OCI-LY7 (cell line): ENCODE data around the gene ERN2. TPM values are rescaled to one million over a fixed set of nuclear protein-coding genes. Genes with fewer than 3 reads are reported as not detected.

Experiments
- BruUV-seq: library from RNA; stranded (reverse); fragments of 400-500 nt; replicated peaks from 2 replicates; lab custom pipeline; 2021; lab: Mats Ljungman, UMichigan
- CTCF ChIA-PET: fragments of 300-600 bp; sonication (Branson Sonifier 250); formaldehyde crosslinking; loops from one replicate; lab custom pipeline; 2022; ENCODE audit warnings: antibody characterized with exemption; ENCODE audit not compliant: unreplicated experiment; lab: Charles Lee
- POLR2A ChIA-PET: fragments of 300-600 bp; sonication (Branson Sonifier 250); formaldehyde crosslinking; loops from one replicate; lab custom pipeline; 2022; ENCODE audit warnings: antibody characterized with exemption; lab: Charles Lee
- DNase-seq: peaks from one replicate; pipeline ENCODE4 v3.0.0-alpha.2; 2015; ENCODE audit warnings: low spot score
- H2AFZ ChIP-seq: fragments of 200-600 bp; sonication (generic), shearing (Covaris generic); 2 replicates; pipeline ENCODE4 v1.6.1; 2014; ENCODE audit warnings: mild to moderate bottlenecking, antibody characterized with exemption, low read length, moderate library complexity
- H3K27ac ChIP-seq: fragments of 200-600 bp; sonication (generic); 2 replicates; pipeline ENCODE4 v1.5.1; 2014; ENCODE audit warnings: mixed run types, low read depth, mild to moderate bottlenecking, moderate library complexity, low read length, inconsistent platforms; ENCODE audit not compliant: poor library complexity, severe bottlenecking
- H3K36me3 ChIP-seq: fragments of 200-600 bp; sonication (generic); 2 replicates; pipeline ENCODE4 v1.6.1; 2014; ENCODE audit warnings: mild to moderate bottlenecking, antibody characterized with exemption, low read length, moderate library complexity, mixed read lengths; ENCODE audit not compliant: insufficient read depth
- H3K4me1 ChIP-seq: fragments of 200-600 bp; sonication (generic); 2 replicates; pipeline ENCODE4 v1.5.1; 2014; ENCODE audit warnings: mild to moderate bottlenecking, low read length; ENCODE audit not compliant: insufficient read depth, poor library complexity, severe bottlenecking
- H3K4me2 ChIP-seq: fragments of 200-600 bp; sonication (generic); 2 replicates; pipeline ENCODE4 v1.6.1; 2014; ENCODE audit warnings: mild to moderate bottlenecking, low read length
- H3K4me3 ChIP-seq: fragments of 200-600 bp; sonication (generic); 2 replicates; pipeline ENCODE4 v1.5.1; 2014; ENCODE audit warnings: mild to moderate bottlenecking, low read depth, low read length; ENCODE audit not compliant: poor library complexity, severe bottlenecking
- H3K79me2 ChIP-seq: fragments of 200-600 bp; sonication (generic); 2 replicates; pipeline ENCODE4 v1.6.1; 2016; ENCODE audit warnings: low read depth, mild to moderate bottlenecking, low read length, moderate library complexity, mixed read lengths; ENCODE audit not compliant: insufficient read depth
- H3K9me2 ChIP-seq: fragments of 200-600 bp; sonication (generic); 2 replicates; pipeline ENCODE4 v1.6.1; 2016; ENCODE audit warnings: mild to moderate bottlenecking, low read length, mixed read lengths; ENCODE audit not compliant: insufficient read depth
- H3K9me3 ChIP-seq: fragments of 200-600 bp; sonication (generic); 2 replicates; pipeline ENCODE4 v1.6.1; 2014; ENCODE audit warnings: mild to moderate bottlenecking, mixed run types, low read length, mixed read lengths
- H4K20me1 ChIP-seq: fragments of 200-600 bp; sonication (generic); 2 replicates; pipeline ENCODE4 v1.6.1; 2014; ENCODE audit warnings: mild to moderate bottlenecking, antibody characterized with exemption, low read length, moderate library complexity, mixed read lengths; ENCODE audit not compliant: insufficient read depth
- CTCF ChIP-seq: fragments of 200-600 bp; sonication (generic); conservative IDR thresholded peaks from 2 replicates; pipeline ENCODE4 v1.5.1; 2014; ENCODE audit warnings: mild to moderate bottlenecking, antibody characterized with exemption, low read length, moderate library complexity, mixed read lengths
- EZH2phosphoT487 ChIP-seq: fragments of 200-600 bp; sonication (generic); IDR thresholded peaks from 2 replicates; pipeline ENCODE4 v1.6.1; 2018; ENCODE audit warnings: low read depth, borderline replicate concordance, mild to moderate bottlenecking, mixed run types, antibody characterized with exemption, low read length, moderate library complexity, mixed read lengths
- intact Hi-C: fragments of 100-400 bp; cut with micrococcal nuclease; formaldehyde crosslinking; loops from one replicate; pipeline ENCODE4 v1.10.0; 2022; ENCODE audit not compliant: unreplicated experiment
- total RNA-seq, 2 experiments: library from RNA; depleted of rRNA in 1 of 2; stranded (reverse); fragments of >200 nt in 1 of 2; shearing (Covaris generic) in 1 of 2; gene quantifications; 2 replicates each; pipeline ENCODE4 v1.2.3, GENCODE V29; 2014 to 2022

ERN2 gene
- total RNA-seq, 2 experiments from 2014 or later = 1.2 to 2.5 TPM

GRCh38 chr16:23705517-23705902, 7.5 kb downstream of the ERN2 start:
- ChIA-PET CTCF (no interaction called here), POLR2A (no interaction called here)
- H3K4me3 ChIP-seq = no peak overlapping the region
- BruUV-seq = no TSS peak
- no peaks in the 10 kb centered on the region for H3K79me2 ChIP-seq
- peaks cover 5% of the 10 kb centered on the region; the same call in 1 of the 2 replicates for H3K9me3 ChIP-seq
- H3K36me3 ChIP-seq = no peaks in the 10 kb centered on the region; the same call in 1 of the 2 replicates
- H2AFZ ChIP-seq = no peak overlapping the region
- intact Hi-C loops = no loop called here
- no peak overlapping the region for H3K4me2 ChIP-seq
- no peaks in the 10 kb centered on the region for H3K4me1 ChIP-seq
- DNase-seq = no peak
- no peaks in the 10 kb centered on the region for H4K20me1 ChIP-seq
- H3K9me2 ChIP-seq = no peaks in the 10 kb centered on the region
- no peak overlapping the region for H3K27ac ChIP-seq
- TF ChIP-seq EZH2phosphoT487 (no peak), CTCF (no peak)

- peaks cover 5% of the 10 kb centered on the region; the same call in 1 of the 2 replicates for H3K9me3 ChIP-seq
- H2AFZ ChIP-seq = no peak overlapping the region
- TF ChIP-seq CTCF (no peak), EZH2phosphoT487 (no peak)
- H4K20me1 ChIP-seq = no peaks in the 10 kb centered on the region
- no peak overlapping the region for H3K27ac ChIP-seq
- POLR2A ChIA-PET = no interaction called here
- no peaks in the 10 kb centered on the region; the same call in 1 of the 2 replicates for H3K36me3 ChIP-seq
- DNase-seq = no peak
- no peak overlapping the region for H3K4me2 ChIP-seq
- H3K4me3 ChIP-seq = no peak overlapping the region
- no TSS peak for BruUV-seq
- CTCF ChIA-PET = no interaction called here
- H3K79me2 ChIP-seq = no peaks in the 10 kb centered on the region
- intact Hi-C loops = no loop called here
- no peaks in the 10 kb centered on the region for H3K4me1 ChIP-seq
- no peaks in the 10 kb centered on the region for H3K9me2 ChIP-seq
Observed at GRCh38 chr16:23704772-23705516, 8.1 kb downstream of the ERN2 start.

- no peaks in the 10 kb centered on the region; the same call in 1 of the 2 replicates for H3K36me3 ChIP-seq
- no peaks in the 10 kb centered on the region for H3K79me2 ChIP-seq
- intact Hi-C loops = no loop called here
- DNase-seq = no peak
- no peak overlapping the region for H3K4me2 ChIP-seq
- H2AFZ ChIP-seq = no peak overlapping the region
- TF ChIP-seq EZH2phosphoT487 = no peak
- TF ChIP-seq CTCF = no peak
- H3K4me1 ChIP-seq = peaks cover 9% of the 10 kb centered on the region
- CTCF ChIA-PET = no interaction called here
- no TSS peak for BruUV-seq
- H3K4me3 ChIP-seq = no peak overlapping the region
- H3K27ac ChIP-seq = no peak overlapping the region
- H3K9me3 ChIP-seq = 0 out of 2 replicates have a peak, but pooled peaks cover 5% of the 10 kb centered on the region
- no peaks in the 10 kb centered on the region for H4K20me1 ChIP-seq
- H3K9me2 ChIP-seq = no peaks in the 10 kb centered on the region
- POLR2A ChIA-PET = interaction anchor here (0.6 kb wide), 1 partner anchor 310 kb away, joined by 3 read pairs; no protein-coding TSS in a partner anchor
Observed at GRCh38 chr16:23702951-23703350, 10.1 kb downstream of the ERN2 start.
